ENCODE measurements around the gene USP7. TPM values are rescaled to one million over a fixed set of nuclear protein-coding genes. Genes with fewer than 3 reads are reported as not detected.

USP7 gene
- total and polyA plus RNA-seq, 10 of the 15 experiments (the other 5 are each of a cell fraction or from before 2014, with no cell fraction given): 16.2 to 133 (median 60.5) TPM

DNA sequence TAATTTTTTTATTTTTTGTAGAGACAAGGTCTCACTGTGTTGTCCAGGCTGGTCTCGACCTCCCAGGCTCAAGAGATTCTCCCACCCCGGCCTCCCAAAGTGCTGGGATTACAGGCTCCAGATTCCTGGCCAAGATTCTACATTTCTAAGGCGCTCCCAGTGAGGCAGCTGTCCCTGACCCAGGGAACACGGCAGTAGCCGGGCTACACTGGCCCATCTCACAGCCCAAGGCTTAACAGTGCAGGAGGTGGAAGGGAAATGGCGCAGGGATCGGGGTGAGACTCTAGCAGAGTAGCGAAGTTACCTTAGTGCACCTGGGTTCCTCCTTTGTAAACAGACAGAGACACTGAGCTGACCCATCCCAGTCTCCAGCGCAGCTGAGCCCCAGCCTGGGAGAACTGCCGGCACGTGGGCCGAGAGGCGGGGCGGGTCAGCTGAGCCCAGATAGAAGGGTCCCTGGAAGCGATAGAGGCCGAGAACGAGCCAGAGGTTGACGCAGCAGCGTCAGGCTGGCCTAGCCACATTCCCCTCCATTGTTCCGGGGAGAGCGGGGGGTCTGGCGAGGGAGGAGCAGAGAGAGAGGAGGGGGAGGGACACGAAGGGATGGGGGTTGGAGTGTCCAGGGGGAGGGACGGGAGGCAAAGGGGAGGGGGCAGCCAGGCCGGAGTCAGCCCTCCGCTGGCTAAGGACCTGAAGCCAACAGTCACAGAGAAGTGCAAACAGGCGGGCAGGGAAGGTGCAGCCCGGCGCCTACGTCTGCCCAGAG is 97.4 kb downstream of the USP7 start (continued):
- TF ChIP-seq, protein P1, sequence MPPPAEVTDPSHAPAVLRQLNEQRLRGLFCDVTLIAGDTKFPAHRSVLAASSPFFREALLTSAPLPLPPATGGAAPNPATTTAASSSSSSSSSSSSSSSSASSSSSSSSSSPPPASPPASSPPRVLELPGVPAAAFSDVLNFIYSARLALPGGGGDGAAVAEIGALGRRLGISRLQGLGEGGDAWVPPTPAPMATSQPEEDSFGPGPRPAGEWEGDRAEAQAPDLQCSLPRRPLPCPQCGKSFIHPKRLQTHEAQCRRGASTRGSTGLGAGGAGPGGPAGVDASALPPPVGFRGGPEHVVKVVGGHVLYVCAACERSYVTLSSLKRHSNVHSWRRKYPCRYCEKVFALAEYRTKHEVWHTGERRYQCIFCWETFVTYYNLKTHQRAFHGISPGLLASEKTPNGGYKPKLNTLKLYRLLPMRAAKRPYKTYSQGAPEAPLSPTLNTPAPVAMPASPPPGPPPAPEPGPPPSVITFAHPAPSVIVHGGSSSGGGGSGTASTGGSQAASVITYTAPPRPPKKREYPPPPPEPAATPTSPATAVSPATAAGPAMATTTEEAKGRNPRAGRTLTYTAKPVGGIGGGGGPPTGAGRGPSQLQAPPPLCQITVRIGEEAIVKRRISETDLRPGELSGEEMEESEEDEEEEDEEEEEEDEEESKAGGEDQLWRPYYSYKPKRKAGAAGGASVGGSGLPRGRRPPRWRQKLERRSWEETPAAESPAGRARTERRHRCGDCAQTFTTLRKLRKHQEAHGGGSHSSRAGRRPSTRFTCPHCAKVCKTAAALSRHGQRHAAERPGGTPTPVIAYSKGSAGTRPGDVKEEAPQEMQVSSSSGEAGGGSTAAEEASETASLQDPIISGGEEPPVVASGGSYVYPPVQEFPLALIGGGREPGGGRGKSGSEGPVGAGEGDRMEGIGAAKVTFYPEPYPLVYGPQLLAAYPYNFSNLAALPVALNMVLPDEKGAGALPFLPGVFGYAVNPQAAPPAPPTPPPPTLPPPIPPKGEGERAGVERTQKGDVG (CRISPR knock-in tag; IDR thresholded peaks at IDR 0.05): no peak
- no peak for TF ChIP-seq TCF12 (IDR thresholded peaks at IDR 0.05; ENCODE audit: low read depth, low read length)
- TF ChIP-seq, protein P2, sequence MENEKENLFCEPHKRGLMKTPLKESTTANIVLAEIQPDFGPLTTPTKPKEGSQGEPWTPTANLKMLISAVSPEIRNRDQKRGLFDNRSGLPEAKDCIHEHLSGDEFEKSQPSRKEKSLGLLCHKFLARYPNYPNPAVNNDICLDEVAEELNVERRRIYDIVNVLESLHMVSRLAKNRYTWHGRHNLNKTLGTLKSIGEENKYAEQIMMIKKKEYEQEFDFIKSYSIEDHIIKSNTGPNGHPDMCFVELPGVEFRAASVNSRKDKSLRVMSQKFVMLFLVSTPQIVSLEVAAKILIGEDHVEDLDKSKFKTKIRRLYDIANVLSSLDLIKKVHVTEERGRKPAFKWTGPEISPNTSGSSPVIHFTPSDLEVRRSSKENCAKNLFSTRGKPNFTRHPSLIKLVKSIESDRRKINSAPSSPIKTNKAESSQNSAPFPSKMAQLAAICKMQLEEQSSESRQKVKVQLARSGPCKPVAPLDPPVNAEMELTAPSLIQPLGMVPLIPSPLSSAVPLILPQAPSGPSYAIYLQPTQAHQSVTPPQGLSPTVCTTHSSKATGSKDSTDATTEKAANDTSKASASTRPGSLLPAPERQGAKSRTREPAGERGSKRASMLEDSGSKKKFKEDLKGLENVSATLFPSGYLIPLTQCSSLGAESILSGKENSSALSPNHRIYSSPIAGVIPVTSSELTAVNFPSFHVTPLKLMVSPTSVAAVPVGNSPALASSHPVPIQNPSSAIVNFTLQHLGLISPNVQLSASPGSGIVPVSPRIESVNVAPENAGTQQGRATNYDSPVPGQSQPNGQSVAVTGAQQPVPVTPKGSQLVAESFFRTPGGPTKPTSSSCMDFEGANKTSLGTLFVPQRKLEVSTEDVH (IDR thresholded peaks at IDR 0.05; ENCODE audit: low read depth, partially characterized antibody): no peak
- TF ChIP-seq TARDBP (IDR thresholded peaks at IDR 0.05; ENCODE audit: borderline replicate concordance): no peak
- no peak for TF ChIP-seq MXI1 (IDR thresholded peaks at IDR 0.05; ENCODE audit: low read depth, low read length)
- TF ChIP-seq NR2F1 (conservative IDR thresholded peaks at IDR 0.05): no peak
- TF ChIP-seq SUZ12 (IDR thresholded peaks at IDR 0.05; ENCODE audit: unreplicated experiment): no peak
- no peak for TF ChIP-seq SMARCA5 (IDR thresholded peaks at IDR 0.05)
- TF ChIP-seq EP300 (IDR thresholded peaks at IDR 0.05; ENCODE audit: borderline replicate concordance in 1 of 2, control insufficient read depth in 1 of 2, low read depth in 2 of 2, low read length in 2 of 2): no peak
- no peak for TF ChIP-seq KLF5 (IDR thresholded peaks at IDR 0.05; ENCODE audit: partially characterized antibody)
- no peak for TF ChIP-seq CREB1 (IDR thresholded peaks at IDR 0.05; ENCODE audit: low read depth)
- TF ChIP-seq RB1 (IDR thresholded peaks at IDR 0.05; ENCODE audit: borderline replicate concordance): no peak

Measured in GM12878 (cell line).